Neural crest cell (in vitro differentiated cells): Measurements from ENCODE around the gene TCN2. TPM values are rescaled to one million over a fixed set of nuclear protein-coding genes. Genes with fewer than 3 reads are reported as not detected.

Source experiments
- DNase-seq: peaks from one replicate; pipeline ENCODE4 v3.0.0; 2021; ENCODE audit warnings: low read depth, mixed read lengths, low spot score
- H3K27ac Mint-ChIP-seq: one replicate; pipeline ENCODE4 v1.8.0; 2021; ENCODE audit warnings: mild to moderate bottlenecking, mixed read lengths; ENCODE audit not compliant: unreplicated experiment
- H3K27me3 Mint-ChIP-seq: 2 replicates; pipeline ENCODE4 v1.8.0; 2021; ENCODE audit warnings: low read depth, mild to moderate bottlenecking, mixed read lengths
- H3K36me3 Mint-ChIP-seq: 2 replicates; pipeline ENCODE4 v1.8.0; 2021; ENCODE audit warnings: low read depth, mild to moderate bottlenecking, mixed read lengths
- H3K4me1 Mint-ChIP-seq: 2 replicates; pipeline ENCODE4 v1.8.0; 2021; ENCODE audit warnings: mixed read lengths
- H3K4me3 Mint-ChIP-seq: one replicate; pipeline ENCODE4 v1.8.0; 2021; ENCODE audit warnings: mild to moderate bottlenecking, mixed read lengths
- H3K9me3 Mint-ChIP-seq: 2 replicates; pipeline ENCODE4 v1.8.0; 2021; ENCODE audit warnings: mixed read lengths
- CTCF ChIP-seq: fragments of 200-600 bp; sonication (generic); conservative IDR thresholded peaks from 2 replicates; pipeline ENCODE4 v1.5.0; 2021; ENCODE audit warnings: antibody characterized with exemption, mild to moderate bottlenecking
- total RNA-seq: library from RNA; stranded (reverse); gene quantifications from 2 replicates; pipeline ENCODE4 v1.2.1, GENCODE V29; 2021

TCN2 gene
- total RNA-seq, 1 donor from 2014 or later: 16.2 TPM

- no peak for TF ChIP-seq CTCF
- H3K27me3 Mint-ChIP-seq: no peaks in the 10 kb centered on the region
- no peaks in the 10 kb centered on the region for H3K9me3 Mint-ChIP-seq
- H3K4me1 Mint-ChIP-seq: peaks cover 15% of the 10 kb centered on the region
- no peaks in the 10 kb centered on the region for H3K36me3 Mint-ChIP-seq
- H3K4me3 Mint-ChIP-seq: no peak overlapping the region
- no peak for DNase-seq
- no peak overlapping the region for H3K27ac Mint-ChIP-seq
These were observed 5.5 kb upstream of the TCN2 start for GRCh38 chr22:30601464-30601863.

GRCh38 chr22:30602049-30602448, 4.9 kb upstream of the TCN2 start:
- Mint-ChIP-seq H3K36me3 (no peaks in the 10 kb centered on the region), H3K4me3 (no peak overlapping the region), H3K4me1 (peaks cover 19% of the 10 kb centered on the region), H3K27me3 (no peaks in the 10 kb centered on the region), H3K27ac (no peak overlapping the region), H3K9me3 (no peaks in the 10 kb centered on the region)
- peak; percentile 53 for TF ChIP-seq CTCF
- no peak for DNase-seq

GRCh38 chr22:30603801-30604200, 3.2 kb upstream of the TCN2 start:
- H3K4me1 Mint-ChIP-seq: peaks cover 36% of the 10 kb centered on the region
- no peaks in the 10 kb centered on the region for H3K9me3 Mint-ChIP-seq
- no peaks in the 10 kb centered on the region for H3K27me3 Mint-ChIP-seq
- no peaks in the 10 kb centered on the region for H3K36me3 Mint-ChIP-seq
- H3K27ac Mint-ChIP-seq: no peak overlapping the region
- no peak for TF ChIP-seq CTCF
- DNase-seq: no peak
- peak overlapping the region; percentile 50 for H3K4me3 Mint-ChIP-seq

GRCh38 chr22:30604723-30605122, 2.3 kb upstream of the TCN2 start:
- no peak for TF ChIP-seq CTCF
- H3K27ac Mint-ChIP-seq: no peak overlapping the region
- no peak overlapping the region for H3K4me3 Mint-ChIP-seq
- H3K36me3 Mint-ChIP-seq: no peaks in the 10 kb centered on the region
- no peak for DNase-seq
- no peaks in the 10 kb centered on the region for H3K27me3 Mint-ChIP-seq
- H3K4me1 Mint-ChIP-seq: peaks cover 45% of the 10 kb centered on the region
- no peaks in the 10 kb centered on the region for H3K9me3 Mint-ChIP-seq

GRCh38 chr22:30605449-30606110, 1.4 kb upstream of the TCN2 start:
- Mint-ChIP-seq H3K36me3 (no peaks in the 10 kb centered on the region), H3K4me1 (peaks cover 54% of the 10 kb centered on the region), H3K27me3 (no peaks in the 10 kb centered on the region), H3K27ac (no peak overlapping the region), H3K9me3 (no peaks in the 10 kb centered on the region), H3K4me3 (peak overlapping the region; percentile 93)
- DNase-seq: peak; percentile 48
- TF ChIP-seq CTCF: peak; percentile 76
